Breast epithelium (tissue), 3 donors: ENCODE measurements around the gene KATNAL1.

Source experiments
- POLR2A ChIP-seq: fragments of 450-650 bp; IDR thresholded peaks from one replicate; pipeline ENCODE4 v1.6.1; 2016; ENCODE audit warnings: antibody characterized with exemption, mild to moderate bottlenecking, moderate library complexity
- TF ChIP-seq, protein P1 (sequence below), 3 donors: fragments of 450-650 bp; IDR thresholded peaks; one replicate each; pipeline ENCODE4 v1.5.1; 2016 to 2017; ENCODE audit warnings: antibody characterized with exemption in 3 of 3, mild to moderate bottlenecking in 3 of 3, moderate library complexity in 3 of 3

GRCh38 chr13:30191491-30192100 lies 115.8 kb downstream of the KATNAL1 start:
- no peak for TF ChIP-seq POLR2A
- TF ChIP-seq, protein P1, sequence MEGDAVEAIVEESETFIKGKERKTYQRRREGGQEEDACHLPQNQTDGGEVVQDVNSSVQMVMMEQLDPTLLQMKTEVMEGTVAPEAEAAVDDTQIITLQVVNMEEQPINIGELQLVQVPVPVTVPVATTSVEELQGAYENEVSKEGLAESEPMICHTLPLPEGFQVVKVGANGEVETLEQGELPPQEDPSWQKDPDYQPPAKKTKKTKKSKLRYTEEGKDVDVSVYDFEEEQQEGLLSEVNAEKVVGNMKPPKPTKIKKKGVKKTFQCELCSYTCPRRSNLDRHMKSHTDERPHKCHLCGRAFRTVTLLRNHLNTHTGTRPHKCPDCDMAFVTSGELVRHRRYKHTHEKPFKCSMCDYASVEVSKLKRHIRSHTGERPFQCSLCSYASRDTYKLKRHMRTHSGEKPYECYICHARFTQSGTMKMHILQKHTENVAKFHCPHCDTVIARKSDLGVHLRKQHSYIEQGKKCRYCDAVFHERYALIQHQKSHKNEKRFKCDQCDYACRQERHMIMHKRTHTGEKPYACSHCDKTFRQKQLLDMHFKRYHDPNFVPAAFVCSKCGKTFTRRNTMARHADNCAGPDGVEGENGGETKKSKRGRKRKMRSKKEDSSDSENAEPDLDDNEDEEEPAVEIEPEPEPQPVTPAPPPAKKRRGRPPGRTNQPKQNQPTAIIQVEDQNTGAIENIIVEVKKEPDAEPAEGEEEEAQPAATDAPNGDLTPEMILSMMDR (IDR thresholded peaks at IDR 0.05), result no peak
